Testis (tissue), 3 donors: ENCODE data around the gene PPP2CA. TPM values are rescaled to one million over a fixed set of nuclear protein-coding genes. Genes with fewer than 3 reads are reported as not detected.

ENCODE experiments used
- DNase-seq: peaks from one replicate; pipeline ENCODE4 v3.0.0-alpha.2; 2019
- H3K27ac ChIP-seq, 2 donors: fragments of 200-600 bp; sonication (generic); one replicate each; pipeline ENCODE4 v1.5.1; 2019
- H3K27me3 ChIP-seq: fragments of 200-600 bp; sonication (generic); one replicate; pipeline ENCODE4 v1.5.1; 2019
- H3K36me3 ChIP-seq: fragments of 200-600 bp; sonication (generic); one replicate; pipeline ENCODE4 v1.5.1; 2017; ENCODE audit warnings: low read depth; ENCODE audit errors: missing control alignments
- H3K4me1 ChIP-seq: fragments of 200-600 bp; sonication (generic); one replicate; pipeline ENCODE4 v1.5.1; 2019
- H3K4me3 ChIP-seq, 2 donors: fragments of 200-600 bp; sonication (generic); one replicate each; pipeline ENCODE4 v1.5.1; 2017 to 2019
- H3K9me3 ChIP-seq: fragments of 200-600 bp; sonication (generic); one replicate; pipeline ENCODE4 v1.5.1; 2017
- POLR2A ChIP-seq: fragments of 450-650 bp; IDR thresholded peaks from one replicate; pipeline ENCODE4 v1.6.1; 2017; ENCODE audit warnings: antibody characterized with exemption, mild to moderate bottlenecking, moderate library complexity
- WGBS, 2 donors: methylation state at CpG; one replicate each; pipeline ENCODE4 v1.1.5; 2018; 5-methylcytosine and 5-hydroxymethylcytosine counted together
- intact Hi-C: fragments of 100-400 bp; cut with DNase I; formaldehyde crosslinking; loops from one replicate; pipeline ENCODE4 v1.15.1; 2023; ENCODE audit warnings: low total_unique reads
- polyA plus RNA-seq: library from polyadenylated mRNA; stranded (reverse); fragments of 350-450 nt; fragmentation: Illumina TruSeq; extraction: RNeasy Lipid Tissue Mini Kit (QIAGEN cat#74804); gene quantifications from one replicate; pipeline ENCODE4 v1.2.3, GENCODE V29; 2014; ENCODE audit warnings: low read depth, low replicate concordance; ENCODE audit not compliant: insufficient read depth
- total RNA-seq, 2 donors: library from RNA; depleted of rRNA; stranded (reverse); fragments of >200 nt; gene quantifications; one replicate each; pipeline ENCODE4 v1.2.3, GENCODE V29; 2016
- TF ChIP-seq, protein P1 (sequence below), 3 experiments: fragments of 450-650 bp in 2 of 3; fragments of 200-600 bp in 1 of 3; sonication (generic) in 1 of 3; IDR thresholded peaks; one replicate each; pipeline ENCODE4 v1.5.1; 2016 to 2019; ENCODE audit warnings: antibody characterized with exemption in 3 of 3, mild to moderate bottlenecking in 2 of 3, moderate library complexity in 1 of 3

PPP2CA gene
- total and polyA plus RNA-seq, 3 donors from 2014 or later, result 105 to 214 (median 125) TPM

DNA sequence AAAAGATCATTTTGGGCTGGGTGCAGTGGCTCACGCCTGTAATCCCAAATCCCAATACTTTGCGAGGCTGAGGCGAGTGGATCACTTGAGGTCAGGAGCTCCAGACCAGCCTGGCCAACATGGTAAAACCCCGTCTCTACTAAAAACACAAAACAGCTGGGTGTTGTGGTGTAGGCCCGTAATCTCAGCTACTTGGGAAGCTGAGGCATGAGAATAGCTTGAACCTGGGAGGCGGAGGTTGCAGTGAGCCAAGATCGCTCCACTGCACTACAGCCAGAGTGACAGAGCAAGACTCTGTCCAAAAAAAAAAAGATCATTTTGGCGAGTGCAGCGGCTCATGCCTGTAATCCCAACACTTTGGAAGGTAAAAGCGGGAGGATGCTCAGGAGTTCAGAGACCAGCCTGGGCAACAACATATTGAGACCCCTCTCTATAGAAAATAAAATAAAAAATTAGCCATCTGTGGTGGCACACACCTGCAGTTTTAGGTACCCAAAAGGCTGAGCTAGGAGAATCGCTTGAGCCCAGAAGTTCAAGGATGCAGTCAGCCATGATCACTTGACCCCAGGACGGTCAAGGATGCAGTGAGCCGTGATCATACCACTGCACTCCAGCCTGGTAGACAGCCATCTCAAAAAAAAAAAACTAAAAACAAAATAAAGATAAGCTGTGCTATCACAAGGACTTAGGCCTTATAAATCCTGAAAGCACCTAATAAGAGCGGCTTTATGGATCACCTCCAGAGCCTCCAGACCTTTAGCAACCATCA lies 16.2 kb downstream of the PPP2CA start:
- Histone ChIP-seq H3K27me3 (no peaks in the 10 kb centered on the region), H3K27ac (no peak overlapping the region), H3K36me3 (no peaks in the 10 kb centered on the region), H3K4me1 (peaks cover 15% of the 10 kb centered on the region), H3K9me3 (no peaks in the 10 kb centered on the region), H3K4me3 (no peak overlapping the region)
- DNase-seq, result no peak
- 62 to 63% methylated on average over 14 of the region's 14 CpGs for WGBS, 2 donors
- TF ChIP-seq POLR2A, result no peak
- intact Hi-C loops, result no loop called here

DNA sequence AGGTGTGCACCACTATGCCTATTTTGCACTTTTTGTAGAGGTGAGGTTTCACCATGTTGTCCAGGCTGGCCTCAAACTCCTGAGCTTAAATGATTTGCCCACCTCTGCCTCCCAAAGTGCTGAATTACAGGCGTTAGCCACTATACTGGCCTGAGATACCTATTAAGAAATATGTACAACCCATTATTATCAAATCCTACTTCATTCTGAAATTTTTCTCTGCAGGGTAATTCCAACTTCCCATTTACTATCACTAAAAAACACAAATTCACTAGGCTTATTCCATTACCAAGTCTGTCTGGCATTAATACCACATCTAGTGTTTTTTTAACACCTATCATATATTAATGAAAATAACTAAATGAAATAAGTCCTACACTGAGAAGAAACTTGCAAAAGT lies 18.2 kb downstream of the PPP2CA start:
- Histone ChIP-seq H3K4me3 (no peak overlapping the region), H3K27ac (no peak overlapping the region), H3K27me3 (no peaks in the 10 kb centered on the region), H3K9me3 (no peaks in the 10 kb centered on the region), H3K4me1 (peaks cover 15% of the 10 kb centered on the region), H3K36me3 (no peaks in the 10 kb centered on the region)
- WGBS, 2 donors, result 72 to 89% methylated on average over 1 of the region's 1 CpG
- intact Hi-C loops, result no loop called here
- no peak for DNase-seq
- TF ChIP-seq, protein P1, sequence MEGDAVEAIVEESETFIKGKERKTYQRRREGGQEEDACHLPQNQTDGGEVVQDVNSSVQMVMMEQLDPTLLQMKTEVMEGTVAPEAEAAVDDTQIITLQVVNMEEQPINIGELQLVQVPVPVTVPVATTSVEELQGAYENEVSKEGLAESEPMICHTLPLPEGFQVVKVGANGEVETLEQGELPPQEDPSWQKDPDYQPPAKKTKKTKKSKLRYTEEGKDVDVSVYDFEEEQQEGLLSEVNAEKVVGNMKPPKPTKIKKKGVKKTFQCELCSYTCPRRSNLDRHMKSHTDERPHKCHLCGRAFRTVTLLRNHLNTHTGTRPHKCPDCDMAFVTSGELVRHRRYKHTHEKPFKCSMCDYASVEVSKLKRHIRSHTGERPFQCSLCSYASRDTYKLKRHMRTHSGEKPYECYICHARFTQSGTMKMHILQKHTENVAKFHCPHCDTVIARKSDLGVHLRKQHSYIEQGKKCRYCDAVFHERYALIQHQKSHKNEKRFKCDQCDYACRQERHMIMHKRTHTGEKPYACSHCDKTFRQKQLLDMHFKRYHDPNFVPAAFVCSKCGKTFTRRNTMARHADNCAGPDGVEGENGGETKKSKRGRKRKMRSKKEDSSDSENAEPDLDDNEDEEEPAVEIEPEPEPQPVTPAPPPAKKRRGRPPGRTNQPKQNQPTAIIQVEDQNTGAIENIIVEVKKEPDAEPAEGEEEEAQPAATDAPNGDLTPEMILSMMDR (IDR thresholded peaks at IDR 0.05), result no peak
- TF ChIP-seq POLR2A, result no peak

DNA sequence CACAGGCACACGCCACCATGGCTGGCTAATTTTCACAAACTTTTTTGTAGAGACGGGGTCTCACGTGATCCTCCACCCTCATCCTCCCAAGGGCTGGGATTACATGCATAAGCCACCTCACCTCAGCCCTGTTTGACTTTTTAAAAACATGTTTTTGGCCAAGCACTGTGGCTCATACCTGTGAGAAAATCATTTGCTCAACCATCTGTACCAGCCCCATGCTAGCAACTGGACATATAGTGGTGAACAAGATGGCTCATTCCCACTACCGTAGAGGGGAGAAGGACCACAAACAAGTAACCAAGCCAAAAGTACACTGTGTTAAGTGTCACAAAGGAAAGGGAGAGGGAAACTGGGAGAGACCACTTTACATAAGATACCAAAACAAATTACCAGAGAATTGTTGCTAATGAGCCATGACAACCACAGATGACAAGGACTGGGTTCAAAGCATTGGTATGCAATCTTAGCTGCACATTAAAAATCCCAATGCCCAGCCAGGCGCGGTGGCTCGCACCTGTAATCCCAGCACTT lies 19.2 kb downstream of the PPP2CA start:
- intact Hi-C loops, result no loop called here
- peaks cover 15% of the 10 kb centered on the region for H3K4me1 ChIP-seq

DNA sequence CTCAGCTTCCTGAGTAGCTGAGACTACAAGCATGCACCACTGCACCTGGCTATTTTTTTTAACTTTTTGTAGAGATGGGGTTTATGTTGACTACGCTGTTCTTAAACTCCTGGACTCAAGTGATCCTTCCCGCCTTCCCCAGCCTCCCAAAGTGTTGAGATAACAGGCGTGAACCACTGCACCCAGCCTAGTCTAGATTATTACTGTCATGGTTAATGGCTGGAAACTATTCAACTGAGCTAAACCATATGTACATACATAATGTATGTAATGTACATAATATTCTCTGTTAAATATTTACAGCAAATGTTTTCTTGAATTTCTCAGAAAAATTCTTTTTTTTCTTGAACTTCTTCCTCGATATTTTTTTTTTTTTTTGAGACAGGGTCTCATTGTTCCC lies 21.3 kb downstream of the PPP2CA start:
- no peak overlapping the region for H3K4me3 ChIP-seq
- no peaks in the 10 kb centered on the region for H3K9me3 ChIP-seq
- H3K36me3 ChIP-seq, result no peaks in the 10 kb centered on the region
- WGBS, 2 donors, result 83 to 91% methylated on average over 4 of the region's 4 CpGs
- intact Hi-C loops, result no loop called here
- no peak for DNase-seq
- no peaks in the 10 kb centered on the region for H3K27me3 ChIP-seq
- H3K27ac ChIP-seq, result no peak overlapping the region
- H3K4me1 ChIP-seq, result peaks cover 3% of the 10 kb centered on the region
- TF ChIP-seq POLR2A, result no peak
- TF ChIP-seq, protein P1 (IDR thresholded peaks at IDR 0.05), result no peak

More for the DNA sequence above, 19.2 kb downstream of the PPP2CA start:
- Histone ChIP-seq H3K27me3 (no peaks in the 10 kb centered on the region), H3K27ac (no peak overlapping the region), H3K9me3 (no peaks in the 10 kb centered on the region), H3K36me3 (no peaks in the 10 kb centered on the region), H3K4me3 (no peak overlapping the region)
- WGBS, 2 donors, result 69 to 81% methylated on average over 7 of the region's 7 CpGs
- DNase-seq, result no peak
- TF ChIP-seq, protein P1 (IDR thresholded peaks at IDR 0.05), result no peak
- no peak for TF ChIP-seq POLR2A

DNA sequence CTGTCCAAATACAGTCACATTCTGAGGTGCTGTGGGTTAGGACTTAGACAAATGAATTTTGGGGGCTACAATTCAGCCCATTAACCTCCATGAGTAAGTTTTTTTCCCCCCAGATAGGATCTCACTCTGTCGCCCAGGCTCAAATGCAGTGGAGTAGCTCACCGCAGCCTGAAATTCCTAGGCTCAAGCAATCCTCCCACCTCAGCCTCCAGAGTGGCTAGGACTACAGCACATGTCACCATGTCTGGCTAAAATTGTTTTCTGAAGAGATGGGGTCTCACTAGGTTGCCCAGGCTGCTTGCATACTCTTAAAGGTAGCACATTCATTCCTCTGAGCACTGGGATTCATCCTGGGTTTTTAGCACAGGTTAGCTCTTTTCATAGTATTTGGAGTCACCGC lies 22.2 kb downstream of the PPP2CA start:
- WGBS, 2 donors, result 90 to 94% methylated on average over 3 of the region's 3 CpGs
- H3K27ac ChIP-seq, result no peak overlapping the region
- no peaks in the 10 kb centered on the region for H3K9me3 ChIP-seq
- TF ChIP-seq POLR2A, result no peak
- no peaks in the 10 kb centered on the region for H3K36me3 ChIP-seq
- no peak for DNase-seq
- H3K27me3 ChIP-seq, result no peaks in the 10 kb centered on the region
- H3K4me3 ChIP-seq, result no peak overlapping the region
- intact Hi-C loops, result no loop called here
- H3K4me1 ChIP-seq, result no peaks in the 10 kb centered on the region
